Measurements from ENCODE around the gene CNPY4.
A peak's percentile ranks its signal among the peaks of the same experiment; 100 is the strongest.
"Not testable (repeated sequence)": the region's sequence is repeated elsewhere in the genome, so short reads cannot be mapped to it uniquely, and the experiment has no call there.

The CNPY4 gene

GRCh38 chr7:100119970-100120732 lies 717 bp downstream of the CNPY4 start:
- DNase-seq (ENCODE audit: low read depth in 2 of 2): peak; percentile 41 to 48

- no peak for DNase-seq (ENCODE audit: low read depth in 2 of 2)
Measured at GRCh38 chr7:100120733-100121036, 1.3 kb downstream of the CNPY4 start.

GRCh38 chr7:100122067-100122466 lies 2.6 kb downstream of the CNPY4 start:
- DNase-seq (ENCODE audit: low read depth in 2 of 2): no peak

GRCh38 chr7:100122568-100122967 lies 3.1 kb downstream of the CNPY4 start:
- no peak for DNase-seq (ENCODE audit: low read depth in 2 of 2)

GRCh38 chr7:100124301-100125230 lies 5.1 kb downstream of the CNPY4 start:
- DNase-seq (ENCODE audit: low read depth in 2 of 2): no peak

- no peak for DNase-seq (ENCODE audit: low read depth in 2 of 2)
Measured at GRCh38 chr7:100126239-100126930, 7.0 kb downstream of the CNPY4 start.

GRCh38 chr7:100126931-100127865 lies 7.8 kb downstream of the CNPY4 start, which contains the start of gene MBLAC1:
TSS of gene MBLAC1 (plus strand) at chr7:100126967. CDS start at chr7:100127396, 429 bp downstream.
- peak; percentile 84 to 90 for DNase-seq (ENCODE audit: low read depth in 2 of 2)

- DNase-seq (ENCODE audit: low read depth in 2 of 2): no peak
Measured at GRCh38 chr7:100127866-100128636, 8.6 kb downstream of the CNPY4 start.

GRCh38 chr7:100128637-100128963 lies 9.2 kb downstream of the CNPY4 start:
- DNase-seq (ENCODE audit: low read depth in 2 of 2): no peak

- not testable (repeated sequence) for DNase-seq (ENCODE audit: low read depth in 2 of 2)
Measured at GRCh38 chr7:100130220-100130607, 10.8 kb downstream of the CNPY4 start.

GRCh38 chr7:100130608-100131453 lies 11.4 kb downstream of the CNPY4 start:
- peak; percentile 75 to 90 for DNase-seq (ENCODE audit: low read depth in 2 of 2)

GRCh38 chr7:100132126-100132525 lies 12.7 kb downstream of the CNPY4 start:
- no peak for DNase-seq (ENCODE audit: low read depth in 2 of 2)

- DNase-seq (ENCODE audit: low read depth in 2 of 2): peak; percentile 48 to 52
Measured at GRCh38 chr7:100132697-100133151, 13.3 kb downstream of the CNPY4 start.

- no peak for DNase-seq (ENCODE audit: low read depth in 2 of 2)
Measured at GRCh38 chr7:100137851-100138760, 18.7 kb downstream of the CNPY4 start.

GRCh38 chr7:100141555-100141949 lies 22.1 kb downstream of the CNPY4 start:
- DNase-seq (ENCODE audit: low read depth in 2 of 2): no peak

GRCh38 chr7:100142461-100142860 lies 23.0 kb downstream of the CNPY4 start:
- DNase-seq (ENCODE audit: low read depth in 2 of 2): no peak

- not testable (repeated sequence) for DNase-seq (ENCODE audit: low read depth in 2 of 2)
Measured at GRCh38 chr7:100146350-100146749, 26.9 kb downstream of the CNPY4 start.

GRCh38 chr7:100147278-100147677 lies 27.8 kb downstream of the CNPY4 start:
- no peak for DNase-seq (ENCODE audit: low read depth in 2 of 2)

Measured in stimulated activated CD4-positive, alpha-beta T cell treated with anti-CD3 and anti-CD28 coated beads, Interleukin-1b, Interleukin-23, amount 100 ng/mL, for 4 hours (primary cell).